Measurements from ENCODE around the gene HBZ. TPM values are rescaled to one million over a fixed set of nuclear protein-coding genes. Genes with fewer than 3 reads are reported as not detected.

Gene HBZ
- total RNA-seq, 1 experiment from 2014 or later = not detected

DNA sequence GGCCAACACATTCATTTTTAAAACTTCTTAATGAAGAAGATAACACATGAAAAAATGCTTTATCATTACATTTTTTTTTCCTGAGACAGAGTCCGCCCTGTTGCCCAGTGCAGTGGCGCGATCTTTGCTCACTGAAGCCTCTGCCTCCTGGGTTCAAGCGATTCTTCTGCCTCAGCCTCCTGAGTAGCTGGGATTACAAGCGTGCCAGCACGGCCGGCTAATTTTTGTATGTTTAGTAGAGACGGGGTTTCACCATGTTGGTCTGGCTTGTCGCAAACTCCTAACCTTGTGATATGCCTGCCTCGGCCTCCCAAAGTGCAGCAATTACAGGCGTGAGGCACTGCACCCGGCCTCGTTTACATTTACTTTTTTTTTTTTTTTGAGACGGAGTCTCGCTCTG is 41.0 kb downstream of the HBZ start:
- Histone ChIP-seq H4K20me1 (ENCODE audit: insufficient read depth) (no peaks in the 10 kb centered on the region), H3K36me3 (ENCODE audit: control insufficient read depth in 1 of 2, insufficient read depth in 2 of 2, low read length in 2 of 2) (peaks cover 5 to 11% of the 10 kb centered on the region in 2 experiments), H3K27ac (ENCODE audit: low read depth, low read length) (no peak overlapping the region), H3K9me2 (ENCODE audit: insufficient read depth) (no peaks in the 10 kb centered on the region), H3K4me2 (ENCODE audit: low read length) (no peak overlapping the region), H3K27me3 (ENCODE audit: insufficient read depth, low read length) (no peaks in the 10 kb centered on the region), H3K4me1 (ENCODE audit: control insufficient read depth in 1 of 2, insufficient read depth in 2 of 2, low read length in 2 of 2) (no peaks in the 10 kb centered on the region), H2AFZ (ENCODE audit: low read depth, low read length, poor library complexity, severe bottlenecking) (no peak overlapping the region), H3K4me3 (replicated peaks in 1 of 2; ENCODE audit: low read depth in 1 of 2, low read length in 2 of 2) (no peak overlapping the region), H3K9ac (ENCODE audit: low read length) (no peak overlapping the region), H3K9me3 (ENCODE audit: control insufficient read depth in 1 of 2, insufficient read depth in 1 of 2, low read depth in 1 of 2, low read length in 2 of 2) (no peaks in the 10 kb centered on the region), H3K79me2 (ENCODE audit: insufficient read depth, low read length) (no peaks in the 10 kb centered on the region)
- ChIA-PET RAD21 (ENCODE audit: low non-redundant PET in 1 of 2, low total read pairs in 2 of 2, uncharacterized antibody in 2 of 2, unreplicated experiment in 2 of 2) (no interaction called here), POLR2A (no interaction called here), CTCF (no interaction called here)
- intact Hi-C loops (cut with micrococcal nuclease) = no loop called here
- TF ChIP-seq CTCF (IDR thresholded peaks at IDR 0.05 in 2 of 3, conservative IDR thresholded peaks at IDR 0.05 in 1 of 3; ENCODE audit: borderline replicate concordance in 1 of 3, insufficient read depth in 1 of 3, low read depth in 2 of 3, low read length in 2 of 3) = no peak
- DNase-seq (ENCODE audit: low read depth, low spot score) (no peak), ATAC-seq (no peak)
- BruUV-seq (replicated peaks) = no TSS peak

DNA sequence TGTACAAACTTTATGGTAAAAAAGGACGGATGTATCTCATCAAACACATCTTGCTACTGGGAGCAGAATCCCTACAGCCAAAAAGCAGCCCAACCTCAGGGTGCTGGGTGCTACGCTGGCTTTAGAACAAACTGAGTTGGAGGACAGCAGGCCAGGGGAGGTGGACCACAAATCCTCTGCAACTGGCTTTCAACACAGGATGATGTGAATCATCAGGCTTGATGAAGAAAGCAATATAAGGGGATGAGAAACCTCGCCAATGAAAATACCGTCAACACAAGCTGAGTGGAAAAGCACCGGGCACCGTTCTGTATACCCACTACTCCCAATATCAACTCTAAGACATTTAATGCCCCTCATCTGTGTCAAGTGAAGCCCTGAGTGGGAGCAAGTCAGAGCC is 42.1 kb downstream of the HBZ start:
- BruUV-seq (replicated peaks) = no TSS peak
- H3K9ac ChIP-seq (ENCODE audit: low read length) = no peak overlapping the region
- H4K20me1 ChIP-seq (ENCODE audit: insufficient read depth) = no peaks in the 10 kb centered on the region
- ChIA-PET CTCF (interaction anchor here (0.6 kb wide), 1 partner anchor 254 kb away, joined by 3 read pairs; no protein-coding TSS in a partner anchor), POLR2A (no interaction called here), RAD21 (ENCODE audit: low non-redundant PET in 1 of 2, low total read pairs in 2 of 2, uncharacterized antibody in 2 of 2, unreplicated experiment in 2 of 2) (no interaction called here)
- no peaks in the 10 kb centered on the region for H3K9me3 ChIP-seq (ENCODE audit: control insufficient read depth in 1 of 2, insufficient read depth in 1 of 2, low read depth in 1 of 2, low read length in 2 of 2)
- DNase-seq (ENCODE audit: low read depth, low spot score) = no peak
- H3K27me3 ChIP-seq (ENCODE audit: insufficient read depth, low read length) = no peaks in the 10 kb centered on the region
- no peaks in the 10 kb centered on the region for H3K9me2 ChIP-seq (ENCODE audit: insufficient read depth)
- no peaks in the 10 kb centered on the region for H3K79me2 ChIP-seq (ENCODE audit: insufficient read depth, low read length)
- no peak overlapping the region for H3K4me2 ChIP-seq (ENCODE audit: low read length)
- TF ChIP-seq ZFX (IDR thresholded peaks at IDR 0.05) (no peak), EZH2 (IDR thresholded peaks at IDR 0.05) (no peak), JUND (IDR thresholded peaks at IDR 0.05) (no peak)
- intact Hi-C loops (cut with micrococcal nuclease) = no loop called here
- no peak for ATAC-seq
- no peak overlapping the region for H3K4me3 ChIP-seq (replicated peaks in 1 of 2; ENCODE audit: low read depth in 1 of 2, low read length in 2 of 2)
- H2AFZ ChIP-seq (ENCODE audit: low read depth, low read length, poor library complexity, severe bottlenecking) = no peak overlapping the region
- H3K36me3 ChIP-seq (ENCODE audit: control insufficient read depth in 1 of 2, insufficient read depth in 2 of 2, low read length in 2 of 2) = peaks cover 7 to 13% of the 10 kb centered on the region in 2 experiments
- no peaks in the 10 kb centered on the region for H3K4me1 ChIP-seq (ENCODE audit: control insufficient read depth in 1 of 2, insufficient read depth in 2 of 2, low read length in 2 of 2)
- H3K27ac ChIP-seq (ENCODE audit: low read depth, low read length) = no peak overlapping the region

All from HCT116 (cell line).